ENCODE measurements around the gene ZNF579.

DNA sequence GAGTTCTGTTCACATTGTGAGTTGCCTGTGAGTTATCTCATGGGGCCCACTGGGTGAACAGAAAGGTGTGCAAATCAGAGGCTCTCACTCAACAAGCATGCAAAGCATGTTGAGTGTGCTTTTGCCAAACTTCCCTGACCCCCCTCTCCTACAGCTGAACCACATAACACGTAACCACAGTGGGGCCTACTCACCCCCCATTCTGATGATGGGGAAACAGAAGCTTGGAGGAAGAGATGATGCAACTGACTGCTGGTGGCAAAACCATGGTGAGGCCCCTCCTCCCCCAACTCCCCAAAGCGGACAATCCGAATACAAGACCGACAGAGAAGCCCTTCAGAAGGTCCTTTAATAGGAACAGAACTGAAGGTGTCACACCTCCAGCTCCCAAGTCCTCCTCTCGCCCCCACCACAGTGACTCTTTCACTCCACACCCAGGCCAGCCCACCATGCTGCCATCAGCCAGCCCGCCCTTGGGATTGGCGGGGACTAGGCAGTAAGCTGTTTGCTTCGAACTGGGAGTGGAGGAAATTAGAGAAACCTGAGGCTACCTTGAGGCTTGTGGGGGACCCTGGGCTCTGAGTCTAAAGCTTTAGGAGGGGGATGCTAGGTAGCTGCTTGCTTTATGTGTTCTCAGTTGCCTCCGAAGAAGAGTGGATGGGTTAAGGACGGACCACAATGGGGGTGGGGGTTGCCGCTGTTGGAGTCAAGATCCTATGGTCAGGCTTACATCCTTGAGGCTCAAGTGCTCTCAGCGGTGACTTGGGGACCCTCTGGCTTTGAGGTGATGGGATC is 40.0 kb upstream of the ZNF579 start:
- TF ChIP-seq, protein P1, sequence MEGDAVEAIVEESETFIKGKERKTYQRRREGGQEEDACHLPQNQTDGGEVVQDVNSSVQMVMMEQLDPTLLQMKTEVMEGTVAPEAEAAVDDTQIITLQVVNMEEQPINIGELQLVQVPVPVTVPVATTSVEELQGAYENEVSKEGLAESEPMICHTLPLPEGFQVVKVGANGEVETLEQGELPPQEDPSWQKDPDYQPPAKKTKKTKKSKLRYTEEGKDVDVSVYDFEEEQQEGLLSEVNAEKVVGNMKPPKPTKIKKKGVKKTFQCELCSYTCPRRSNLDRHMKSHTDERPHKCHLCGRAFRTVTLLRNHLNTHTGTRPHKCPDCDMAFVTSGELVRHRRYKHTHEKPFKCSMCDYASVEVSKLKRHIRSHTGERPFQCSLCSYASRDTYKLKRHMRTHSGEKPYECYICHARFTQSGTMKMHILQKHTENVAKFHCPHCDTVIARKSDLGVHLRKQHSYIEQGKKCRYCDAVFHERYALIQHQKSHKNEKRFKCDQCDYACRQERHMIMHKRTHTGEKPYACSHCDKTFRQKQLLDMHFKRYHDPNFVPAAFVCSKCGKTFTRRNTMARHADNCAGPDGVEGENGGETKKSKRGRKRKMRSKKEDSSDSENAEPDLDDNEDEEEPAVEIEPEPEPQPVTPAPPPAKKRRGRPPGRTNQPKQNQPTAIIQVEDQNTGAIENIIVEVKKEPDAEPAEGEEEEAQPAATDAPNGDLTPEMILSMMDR (IDR thresholded peaks at IDR 0.05; ENCODE audit: insufficient read depth, low read depth, low read length) = no peak
- TF ChIP-seq EZH2 (IDR thresholded peaks at IDR 0.05; ENCODE audit: insufficient read depth, low read length) = no peak

Data from astrocyte (in vitro differentiated cells and primary cell).